Daoy (cell line): Measurements from ENCODE around the gene POU2F1. TPM values are rescaled to one million over a fixed set of nuclear protein-coding genes. Genes with fewer than 3 reads are reported as not detected.
A peak's percentile ranks its signal among the peaks of the same experiment; 100 is the strongest.

Experiments
- DNase-seq: peaks from one replicate; pipeline ENCODE4 v3.0.0-alpha.2; 2015; ENCODE audit warnings: low read depth
- total RNA-seq: library from RNA; depleted of rRNA; stranded (reverse); fragments of >200 nt; shearing (Covaris generic); gene quantifications from 2 replicates; pipeline ENCODE4 v1.2.3, GENCODE V29; 2014; rRNA removed

POU2F1 gene
- total RNA-seq, 1 experiment from 2014 or later = 5.6 TPM

DNA sequence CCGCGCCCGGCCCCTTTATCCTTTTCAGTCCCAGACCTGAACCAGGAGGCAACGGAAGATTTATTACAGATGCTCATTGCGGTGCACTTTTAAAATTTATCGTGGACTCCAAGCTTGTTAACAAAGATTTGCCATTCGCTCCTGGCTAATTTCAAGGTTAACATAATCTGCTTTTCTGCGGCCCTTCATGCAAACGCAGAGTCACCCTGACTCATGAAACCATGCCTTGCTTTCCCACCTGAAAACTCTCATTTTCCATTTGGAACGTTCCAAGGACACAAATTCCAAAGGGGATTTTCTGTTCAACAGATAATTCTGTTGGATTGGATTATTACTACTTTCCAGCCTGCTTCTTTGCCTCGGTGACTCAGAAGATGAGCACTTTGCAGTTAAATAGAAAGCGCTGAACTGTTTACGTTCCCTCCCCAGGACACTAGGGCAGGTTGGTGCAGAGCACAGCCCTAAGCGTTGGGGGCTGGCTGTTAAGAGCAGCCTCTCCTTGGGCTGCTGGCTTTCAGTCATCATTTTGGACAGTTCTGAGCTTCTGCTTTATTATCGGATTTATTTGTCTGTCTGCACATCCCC is 246.5 kb downstream of the POU2F1 start:
- DNase-seq = no peak

DNA sequence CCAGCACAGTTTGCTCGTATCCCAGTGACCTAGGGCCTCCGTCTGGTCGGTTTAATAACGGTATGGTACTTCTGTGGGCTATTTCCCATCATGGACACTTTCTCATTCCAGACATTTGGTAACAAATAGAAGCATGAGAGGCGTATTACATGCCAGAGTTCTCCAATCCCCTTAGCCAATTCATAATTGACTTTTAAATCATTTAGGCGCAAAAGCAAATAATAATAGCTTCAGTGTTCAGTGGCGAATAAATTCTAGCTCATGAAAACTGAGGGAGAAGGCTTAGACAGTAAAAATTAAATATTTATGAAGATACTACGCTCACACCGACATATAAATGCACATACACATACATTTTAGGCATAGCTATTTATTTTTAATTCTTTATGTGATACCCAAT is 247.1 kb downstream of the POU2F1 start:
- no peak for DNase-seq

DNA sequence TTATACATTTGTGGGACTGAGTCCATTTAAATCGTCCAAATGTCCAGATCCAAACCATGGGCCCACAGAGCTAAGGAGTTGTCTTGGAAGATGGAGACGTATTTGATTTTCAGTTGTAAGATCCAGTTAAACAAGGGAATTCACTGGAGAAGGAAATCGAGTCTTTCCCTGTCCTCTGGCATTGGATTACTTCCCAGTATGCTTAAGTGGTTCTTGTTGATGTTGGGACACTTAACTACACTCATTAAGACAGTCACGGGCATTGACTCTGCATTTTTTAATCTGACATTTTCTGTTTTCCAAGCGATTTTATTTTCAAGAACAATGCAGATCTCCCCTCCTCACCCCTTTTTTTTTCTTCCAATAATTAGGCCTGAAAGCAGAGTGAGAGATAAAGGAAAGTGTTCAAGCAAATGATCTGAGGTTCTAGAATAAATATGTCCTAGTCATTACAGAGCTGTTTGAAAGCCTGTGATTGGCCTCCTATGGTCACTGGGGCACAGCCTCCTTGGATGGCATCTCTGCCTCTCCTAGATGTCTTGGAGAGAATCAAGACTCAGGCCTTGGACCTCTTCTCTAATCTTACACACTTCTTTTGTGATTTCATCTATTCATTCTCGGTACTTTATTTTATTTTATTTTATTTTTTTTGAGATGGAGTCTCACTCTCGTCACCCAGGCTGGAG is 248.7 kb downstream of the POU2F1 start:
- no peak for DNase-seq

DNA sequence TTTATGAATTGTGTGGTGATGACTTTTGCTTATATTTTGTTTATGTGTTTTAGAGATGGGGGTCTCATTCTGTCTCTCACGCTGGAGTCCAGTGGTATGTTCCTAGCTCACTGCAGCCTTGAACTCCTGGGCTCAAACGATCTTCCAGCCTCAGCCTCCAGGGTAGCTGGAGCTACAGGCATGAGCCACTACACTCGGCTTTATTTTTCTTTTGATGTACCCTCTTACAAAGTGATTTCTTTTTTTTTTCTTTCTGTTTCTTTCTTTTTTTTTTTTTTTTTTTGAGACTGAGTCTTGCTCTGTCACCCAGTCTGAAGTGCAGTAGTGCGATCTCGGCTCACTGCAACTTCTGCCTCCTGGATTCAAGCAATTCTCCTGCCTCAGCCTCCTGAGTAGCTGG is 250.9 kb downstream of the POU2F1 start:
- no peak for DNase-seq

DNA sequence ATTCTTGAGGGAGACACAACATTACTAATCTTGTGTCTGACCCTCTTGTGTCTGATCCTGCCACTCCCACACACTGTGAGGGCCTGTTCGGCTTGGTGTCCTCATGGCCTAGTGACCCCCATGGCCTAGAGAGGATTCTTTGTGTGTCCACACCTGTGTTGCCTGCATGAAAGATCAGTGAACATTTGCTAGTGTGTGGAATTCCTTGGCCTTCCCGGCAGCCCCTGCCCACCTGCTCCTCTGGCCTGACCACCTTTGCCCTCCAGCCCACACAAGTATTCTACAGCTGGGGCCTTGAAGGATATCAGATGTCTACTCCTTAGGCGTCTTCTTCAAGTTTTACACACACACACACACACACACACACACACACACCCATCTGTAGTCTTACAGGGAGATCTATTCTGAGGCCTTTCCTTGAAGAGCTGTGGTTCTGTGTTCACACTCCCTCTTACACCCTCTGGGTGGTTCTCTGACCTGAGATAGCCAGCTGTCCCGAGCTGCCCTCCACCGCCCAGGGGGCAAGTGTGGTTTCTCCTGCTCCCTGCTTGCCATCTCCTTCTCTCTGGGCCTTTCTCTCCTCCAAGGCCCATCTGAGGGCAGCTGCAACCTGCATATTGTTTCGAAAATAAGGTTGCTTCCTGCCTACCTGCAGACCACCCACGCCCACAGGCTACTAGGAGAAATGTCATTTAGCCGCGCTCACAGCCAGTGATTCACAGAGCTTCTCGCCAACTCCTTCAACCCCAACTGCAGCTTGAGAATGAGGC is 252.3 kb downstream of the POU2F1 start:
- DNase-seq = peak; percentile 37

DNA sequence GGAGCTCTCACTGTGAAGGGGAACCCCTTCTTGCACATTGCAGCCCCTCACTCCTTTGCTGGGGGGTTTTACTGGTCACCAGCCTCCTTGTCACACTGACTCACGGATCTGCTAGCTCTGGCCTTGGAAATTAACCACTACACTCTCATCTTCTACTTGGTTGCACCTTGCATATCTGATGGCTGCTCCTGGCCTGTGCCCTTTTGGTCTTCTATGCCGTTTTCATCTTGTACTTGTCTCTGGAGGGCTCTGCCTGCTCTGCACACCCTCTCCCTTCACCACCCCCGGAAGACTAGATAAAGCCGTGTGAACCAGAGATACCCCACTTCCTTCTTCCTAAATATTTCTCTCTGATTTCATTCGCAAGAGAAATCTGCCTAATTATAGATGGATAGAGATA is 253.1 kb downstream of the POU2F1 start:
- no peak for DNase-seq

DNA sequence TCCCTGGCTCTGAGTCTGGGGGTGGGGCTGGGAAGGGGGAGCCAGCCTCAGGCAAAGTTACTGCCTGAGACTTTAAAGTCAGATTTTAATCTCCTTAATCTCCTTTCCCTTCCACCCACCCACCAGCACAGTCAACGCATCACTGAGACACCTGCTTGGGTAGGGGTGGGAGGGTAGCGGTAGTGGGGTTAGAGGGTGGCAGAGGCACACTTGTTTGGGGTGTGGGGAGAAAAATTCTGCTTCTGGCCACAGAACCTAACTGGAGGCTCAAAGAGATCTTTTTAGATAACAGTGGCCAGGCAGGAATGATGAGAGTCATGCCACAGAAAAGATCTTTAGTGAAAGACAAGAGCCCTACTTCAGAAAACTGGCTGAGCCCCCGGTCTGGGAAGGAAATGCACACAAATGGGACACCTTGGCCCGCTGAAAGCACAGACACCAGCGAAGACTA is 253.5 kb downstream of the POU2F1 start:
- DNase-seq = no peak

DNA sequence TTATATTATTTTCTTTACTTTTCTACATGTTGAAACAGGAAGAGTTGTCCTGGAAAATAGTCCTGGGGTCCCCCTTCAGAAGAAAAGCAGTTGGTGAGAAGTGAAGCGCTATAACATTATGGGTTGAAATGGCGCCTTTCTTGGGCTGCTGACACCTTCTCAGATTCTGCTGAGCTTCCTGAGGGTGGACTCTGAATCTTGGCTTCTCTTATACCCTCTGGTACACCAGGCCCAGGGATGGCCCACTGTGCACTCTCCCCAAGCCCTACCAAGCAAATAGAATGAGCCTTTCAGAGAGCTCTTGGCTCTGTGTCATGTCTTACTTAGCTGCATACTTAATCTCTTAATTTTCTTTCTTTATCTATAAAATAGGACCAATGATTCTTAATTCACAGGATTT is 255.4 kb downstream of the POU2F1 start:
- no peak for DNase-seq

Other genes starting within 250 kb of the POU2F1 start
- 9.6 and 15.7 TPM in 2 replicates for gene ILDR2, start 245.3 kb upstream of the POU2F1 start, total RNA-seq
- 0.11 TPM in 1 of 2 replicates, not detected in the other for gene MAEL, start 231.6 kb upstream of the POU2F1 start, total RNA-seq
- not detected in 2 replicates for gene GPA33, start 130.5 kb upstream of the POU2F1 start, total RNA-seq
- gene STYXL2, start 126.8 kb upstream of the POU2F1 start, total RNA-seq = not detected in 2 replicates